Stimulated activated CD4-positive, alpha-beta T cell treated with anti-CD3 and anti-CD28 coated beads, Interleukin-1b, Interleukin-23, amount 100 ng/mL, for 48 hours (primary cell): ENCODE results near the gene ACKR2.
A peak's percentile ranks its signal among the peaks of the same experiment; 100 is the strongest.
"Not testable (repeated sequence)": the region's sequence is repeated elsewhere in the genome, so short reads cannot be mapped to it uniquely, and the experiment has no call there.

ENCODE experiments used
- DNase-seq: peaks from one replicate; pipeline ENCODE4 v3.0.0-alpha.2; 2020

Gene ACKR2

GRCh38 chr3:42801784-42802183, 7.5 kb upstream of the ACKR2 start:
- DNase-seq, result no peak

GRCh38 chr3:42802876-42803413, 6.3 kb upstream of the ACKR2 start:
- no peak for DNase-seq

DNA sequence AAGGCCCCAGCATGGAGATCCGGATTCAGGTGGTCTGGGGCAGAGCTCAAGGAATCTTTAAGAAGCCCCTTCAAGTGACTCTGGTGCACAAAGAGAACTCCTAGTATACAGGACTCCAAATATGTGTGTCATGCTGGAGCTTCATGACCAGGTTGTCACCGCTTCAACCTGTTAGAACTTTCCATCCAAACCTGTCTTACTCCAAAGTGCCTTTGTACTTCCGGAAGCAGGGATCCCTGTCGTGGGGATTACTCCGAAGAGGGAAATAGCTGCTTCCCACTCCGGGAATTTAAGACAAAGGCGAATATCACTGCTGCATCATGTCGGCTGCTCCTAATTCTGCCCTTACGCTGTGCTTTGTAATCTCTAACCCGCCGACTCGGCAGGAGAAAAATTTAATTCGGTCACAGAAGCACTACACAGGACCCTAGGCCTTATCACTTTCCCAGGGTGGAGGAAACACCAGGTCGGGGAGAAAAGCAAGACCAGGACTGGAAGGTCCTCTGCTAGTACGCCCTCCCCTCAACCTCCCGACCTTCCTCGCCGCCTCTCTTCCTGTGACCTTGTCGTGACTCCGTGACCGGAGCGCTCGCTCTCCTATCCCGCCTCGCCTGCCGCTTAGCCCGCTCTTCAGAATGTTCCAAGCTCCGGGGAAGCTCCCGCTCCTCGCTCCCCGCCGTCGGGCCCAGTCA, 5.7 kb upstream of the ACKR2 start:
- DNase-seq, result peak; percentile 19

DNA sequence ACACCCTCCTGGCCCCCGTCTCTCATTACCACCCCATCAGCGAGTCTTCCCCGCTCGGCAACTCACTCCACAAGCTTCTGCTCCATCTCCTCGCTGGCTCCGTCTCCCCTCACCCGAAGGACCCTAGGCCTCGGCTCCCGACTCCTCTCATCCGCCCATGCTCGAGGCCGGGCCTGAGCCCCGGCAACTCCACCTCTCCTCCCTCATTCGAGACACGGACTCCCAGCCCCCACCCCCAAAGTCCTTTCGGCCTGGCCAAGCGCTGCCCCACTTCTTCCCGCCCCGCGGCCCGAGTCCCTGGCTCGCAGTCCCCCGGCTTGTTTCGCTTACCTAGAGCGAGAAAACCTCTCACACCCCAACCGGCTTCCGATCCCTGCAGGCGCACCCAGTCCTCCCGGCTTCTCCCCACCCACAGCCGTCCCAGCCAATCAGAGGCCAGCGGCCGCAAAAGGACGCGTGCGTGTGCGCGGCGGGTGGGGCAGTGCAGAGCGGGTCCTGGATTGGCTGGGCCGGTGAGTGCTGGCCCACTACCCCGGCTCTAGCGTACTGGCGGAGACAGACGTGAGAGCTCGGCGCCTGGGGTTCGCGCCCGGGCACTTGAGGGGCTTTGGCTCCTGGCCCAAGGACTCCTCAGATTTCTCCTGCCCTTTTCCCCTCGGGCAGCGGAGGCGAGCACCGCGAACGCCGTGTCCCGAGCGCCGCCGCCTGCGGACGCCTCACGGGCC, 5.0 kb upstream of the ACKR2 start, which contains the start of gene HIGD1A:
TSS of gene HIGD1A (minus strand) at position 385 of the 725 bp plus-strand sequence. CDS start 10,237 bp downstream, outside the sequence.
- DNase-seq, result peak; percentile 93

- DNase-seq, result no peak
Measured at GRCh38 chr3:42804831-42805132, 4.5 kb upstream of the ACKR2 start.

DNA sequence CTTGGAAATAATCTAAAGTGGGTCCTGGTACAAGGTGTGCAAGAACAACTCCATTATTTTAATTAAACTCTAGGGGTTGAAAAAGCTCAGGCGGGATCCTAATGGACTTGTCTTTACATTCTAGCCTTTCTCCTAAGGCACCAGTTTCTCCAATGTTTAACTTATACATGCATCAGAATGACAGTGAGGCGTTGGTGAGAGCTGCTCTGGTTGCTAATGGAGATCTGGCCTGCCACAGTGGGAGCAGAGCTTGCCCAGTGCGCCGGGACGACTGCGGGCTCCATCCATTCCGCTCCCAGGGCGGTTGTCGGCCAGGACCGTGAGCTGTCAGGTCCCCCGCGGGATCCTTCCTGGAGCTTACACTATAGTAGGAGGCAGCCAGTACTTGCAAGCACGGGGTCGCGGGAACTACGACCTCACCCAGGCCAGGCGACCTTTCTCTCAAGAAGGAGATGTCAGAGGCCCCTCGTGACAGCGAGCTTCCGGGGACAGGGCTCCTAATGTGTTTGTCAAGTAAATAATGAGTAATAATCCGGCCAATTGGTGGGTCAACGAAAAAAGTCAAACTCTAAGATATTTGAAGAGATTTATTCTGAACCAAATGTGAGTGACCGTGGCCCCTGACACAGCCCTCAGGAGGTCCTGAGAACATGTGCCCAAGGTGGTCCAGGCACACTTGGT, 4.0 kb upstream of the ACKR2 start:
- peak; percentile 3 for DNase-seq

DNA sequence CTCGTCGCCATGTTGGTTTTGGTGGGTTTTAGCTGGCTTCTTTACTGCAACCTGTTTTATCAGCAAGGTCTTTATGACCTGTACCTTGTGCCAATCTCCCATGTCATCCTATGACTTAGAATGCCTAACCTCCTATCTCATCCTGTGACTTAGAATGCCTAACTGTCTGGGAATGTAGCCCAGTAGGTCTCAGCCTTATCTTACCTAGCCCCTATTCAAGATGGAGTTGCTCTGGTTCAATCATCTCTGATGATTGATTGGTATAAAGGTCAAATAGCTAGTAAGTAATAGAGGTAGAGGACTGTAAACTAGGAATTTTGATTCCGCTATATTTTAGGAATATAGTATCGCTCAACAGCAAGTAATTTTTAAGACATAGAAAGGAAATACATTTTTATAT, 1.3 kb upstream of the ACKR2 start:
- DNase-seq, result no peak

GRCh38 chr3:42810706-42811105, 1.5 kb downstream of the ACKR2 start:
- not testable (repeated sequence) for DNase-seq

DNA sequence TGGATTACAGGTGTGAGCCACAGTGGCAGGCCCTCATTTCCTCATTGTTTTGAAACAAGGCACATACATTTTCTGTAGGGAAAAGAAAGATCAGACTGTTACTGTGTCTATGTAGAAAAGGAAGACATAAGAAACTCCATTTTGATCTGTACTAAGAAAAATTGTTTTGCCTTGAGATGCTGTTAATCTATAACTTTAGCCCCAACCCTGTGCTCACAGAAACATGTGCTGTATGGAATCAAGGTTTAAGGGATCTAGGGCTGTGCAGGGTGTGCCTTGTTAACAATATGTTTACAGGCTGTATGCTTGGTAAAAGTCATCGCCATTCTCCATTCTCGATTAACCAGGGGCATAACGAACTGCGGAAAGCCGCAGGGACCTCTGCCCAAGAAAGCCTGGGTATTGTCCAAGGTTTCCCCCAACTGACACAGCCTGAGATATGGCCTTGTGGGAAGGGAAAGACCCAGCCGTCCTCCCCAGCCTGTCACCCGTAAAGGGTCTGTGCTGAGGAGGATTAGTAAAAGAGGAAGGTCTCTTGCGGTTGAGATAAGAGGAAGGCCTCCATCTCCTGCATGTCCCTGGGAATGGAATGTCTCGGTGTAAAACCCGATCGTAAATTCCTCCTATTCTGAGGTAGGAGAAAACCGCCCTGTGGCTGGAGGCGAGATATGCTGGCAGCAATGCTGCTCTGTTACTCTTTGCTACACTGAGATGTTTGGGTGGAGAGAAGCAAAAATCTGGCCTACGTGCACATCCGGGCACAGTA, 2.1 kb downstream of the ACKR2 start:
- DNase-seq, result not testable (repeated sequence)

DNA sequence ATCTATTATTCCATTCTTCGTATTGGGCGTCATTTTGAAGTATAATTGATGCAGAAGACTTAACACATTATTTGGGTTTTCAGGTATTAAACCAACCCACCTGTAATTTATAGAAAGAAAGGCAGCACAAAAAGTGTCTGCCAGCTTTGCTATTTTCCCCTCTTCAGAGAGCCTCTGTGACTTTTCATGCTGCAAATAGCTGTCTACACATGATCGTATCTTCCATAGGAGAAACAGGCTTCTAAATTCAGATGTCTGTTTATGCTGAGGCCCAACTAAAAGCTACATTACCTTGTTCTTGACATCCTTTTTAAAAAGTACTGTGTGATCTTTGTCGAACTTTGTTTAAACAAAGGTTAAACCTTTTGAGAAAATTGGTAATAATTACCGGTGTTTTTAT, 5.0 kb downstream of the ACKR2 start:
- no peak for DNase-seq

DNA sequence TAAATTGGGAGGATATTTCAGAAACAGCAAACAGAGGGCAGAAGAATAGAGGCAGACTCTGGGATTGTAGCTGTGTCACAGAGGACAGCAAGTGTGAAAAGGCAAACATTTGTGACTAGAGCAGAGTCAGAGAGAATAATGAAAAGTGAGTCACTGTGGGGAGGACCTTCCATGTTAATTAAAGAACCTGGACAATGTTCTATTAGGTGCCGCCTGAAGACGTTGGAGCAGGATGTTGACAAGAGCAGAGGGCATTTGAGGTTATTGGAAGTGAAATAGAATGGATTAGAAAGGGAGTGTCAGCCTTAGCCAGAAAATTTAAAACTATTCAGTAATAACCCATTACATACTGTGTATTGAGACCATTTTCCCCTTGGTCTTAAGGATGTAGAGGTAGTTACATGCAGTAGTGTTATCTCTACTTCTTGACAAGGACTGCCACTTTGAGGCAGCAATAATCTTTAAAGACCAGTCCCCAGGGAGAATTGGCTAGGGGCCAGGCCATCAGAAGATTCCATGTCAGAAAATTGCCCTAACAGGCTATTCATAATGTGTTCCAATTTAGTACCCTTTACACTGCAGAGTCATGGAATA, 5.8 kb downstream of the ACKR2 start:
- DNase-seq, result no peak

DNA sequence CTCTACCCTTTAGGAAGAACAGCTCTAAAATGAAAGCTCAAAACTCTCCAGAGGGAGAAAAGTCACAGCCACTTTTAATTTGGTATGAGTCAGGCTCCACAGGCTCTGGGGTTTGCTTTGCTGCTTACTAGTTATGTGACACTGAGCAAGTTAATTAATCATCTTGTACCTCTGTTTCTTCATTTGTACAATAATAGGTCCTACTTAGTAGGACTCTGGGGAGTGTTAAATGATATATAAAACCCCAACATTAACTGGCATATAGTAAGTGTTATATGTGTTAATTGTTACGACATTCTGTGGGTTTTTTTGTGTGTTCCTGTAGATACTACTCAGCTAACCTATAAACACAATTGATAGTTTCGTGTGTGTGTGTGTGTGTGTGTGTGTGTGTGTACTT, 6.6 kb downstream of the ACKR2 start:
- no peak for DNase-seq

GRCh38 chr3:42819351-42819965, 10.2 kb downstream of the ACKR2 start:
- DNase-seq, result no peak

DNA sequence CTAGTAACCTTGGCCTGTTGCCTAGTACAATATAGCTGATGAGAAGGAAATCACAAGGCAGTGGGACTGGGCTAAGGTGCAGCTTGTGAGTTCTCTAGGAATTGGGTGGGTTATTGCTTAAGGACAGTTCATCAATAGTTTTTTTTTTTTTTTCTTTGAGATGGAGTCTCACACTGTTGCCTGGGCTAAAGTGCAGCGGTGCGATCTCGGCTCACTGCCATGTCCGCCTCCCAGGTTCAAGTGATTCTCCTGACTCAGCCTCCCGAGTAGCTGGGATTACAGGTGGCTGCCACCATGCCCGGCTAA, 11.5 kb downstream of the ACKR2 start:
- DNase-seq, result no peak

DNA sequence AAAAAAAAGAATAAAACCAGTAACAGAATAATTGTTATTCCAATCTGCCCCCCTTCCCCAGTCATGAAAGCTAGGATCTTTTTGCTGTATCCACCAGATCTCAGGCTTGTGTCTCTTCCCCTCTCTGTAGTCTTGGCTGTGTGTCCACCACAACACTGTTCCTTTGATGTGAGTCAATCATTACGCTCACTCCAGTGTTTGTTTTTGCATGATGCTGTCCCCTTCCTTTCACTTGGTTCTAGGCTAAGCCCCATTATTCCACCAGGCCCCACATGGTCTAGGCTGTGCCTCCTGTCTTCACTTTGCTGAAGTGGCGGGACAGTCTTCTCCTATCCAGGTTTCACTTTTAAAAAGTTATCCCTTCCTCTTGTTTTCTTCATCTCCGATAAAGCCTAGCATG, 13.6 kb downstream of the ACKR2 start:
- DNase-seq, result no peak

DNA sequence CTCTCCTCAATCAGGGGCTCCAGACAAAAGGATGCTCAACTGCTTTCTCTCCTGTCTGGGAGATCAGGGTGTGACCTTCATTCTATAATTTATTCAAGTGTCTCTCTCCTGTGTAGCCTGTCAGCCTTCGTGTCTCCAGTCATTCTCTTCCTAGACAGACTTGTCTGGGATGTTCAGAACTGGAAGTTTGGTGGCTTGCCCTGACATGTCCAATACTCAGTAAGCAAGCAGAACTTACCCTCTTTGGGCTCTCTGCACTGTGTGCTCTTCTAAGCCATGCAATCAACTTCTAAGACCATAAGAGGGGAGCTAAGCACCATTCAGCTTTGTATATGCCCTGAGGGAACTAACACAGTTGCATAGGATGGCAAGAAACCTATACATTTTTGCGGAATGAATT, 14.1 kb downstream of the ACKR2 start:
- DNase-seq, result no peak

- DNase-seq, result no peak
Measured at GRCh38 chr3:42826141-42826540, 16.9 kb downstream of the ACKR2 start.

DNA sequence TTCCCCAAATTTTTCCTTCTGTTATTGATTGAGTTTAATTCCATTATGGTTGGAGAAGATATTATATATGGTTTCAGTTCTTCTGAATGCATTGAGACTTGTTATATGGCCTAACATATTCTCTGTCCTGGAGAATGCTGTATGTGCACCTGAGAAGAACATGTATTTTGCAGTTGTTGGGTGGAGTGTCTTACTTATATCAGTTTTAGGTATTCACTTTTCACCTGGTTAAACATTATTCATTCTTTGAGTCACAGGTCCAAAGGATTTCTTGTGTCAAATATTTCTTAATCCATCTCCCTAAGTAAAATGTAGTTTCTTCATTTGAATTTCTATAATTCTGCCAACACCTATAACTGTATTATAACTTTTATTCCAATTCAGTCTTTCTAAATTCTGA, 17.8 kb downstream of the ACKR2 start:
- DNase-seq, result no peak

- DNase-seq, result no peak
Measured at GRCh38 chr3:42827654-42828053, 18.4 kb downstream of the ACKR2 start.

DNA sequence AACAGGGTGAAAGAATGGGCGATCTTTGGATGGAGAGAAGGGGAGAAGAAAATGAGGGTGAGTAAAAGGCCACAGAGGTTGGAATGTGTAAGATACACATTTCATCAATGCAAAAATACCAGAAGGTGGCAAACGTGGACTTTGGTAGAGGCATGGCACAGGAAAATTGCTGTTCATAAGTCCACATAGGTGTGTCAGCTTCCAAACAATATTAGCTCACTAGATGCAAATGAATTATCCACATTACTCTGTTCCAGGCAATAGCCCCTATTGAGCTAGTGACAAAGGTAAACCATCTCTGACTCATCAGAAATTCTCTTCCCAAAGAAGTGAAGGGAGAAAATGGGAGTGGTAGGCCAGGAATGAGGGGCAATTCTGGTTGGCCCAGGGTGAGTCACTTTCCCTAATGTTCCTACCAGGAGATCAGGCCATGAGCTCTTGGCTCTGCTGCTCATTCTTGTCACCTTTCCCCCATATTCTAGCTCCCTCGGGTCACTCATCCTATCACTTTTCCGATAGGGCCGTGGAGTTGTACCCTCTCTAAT, 19.9 kb downstream of the ACKR2 start:
- DNase-seq, result no peak

- no peak for DNase-seq
Measured at GRCh38 chr3:42829628-42830436, 20.6 kb downstream of the ACKR2 start.
